OCI-LY7 (cell line): ENCODE data around the gene PLD4.

Experiments used
- EZH2phosphoT487 ChIP-seq: fragments of 200-600 bp; sonication (generic); IDR thresholded peaks from 2 replicates; pipeline ENCODE4 v1.6.1; 2018; ENCODE audit warnings: low read depth, borderline replicate concordance, mild to moderate bottlenecking, mixed run types, antibody characterized with exemption, low read length, moderate library complexity, mixed read lengths
- TF ChIP-seq, protein P1 (sequence below): fragments of 200-600 bp; sonication (generic); conservative IDR thresholded peaks from 2 replicates; pipeline ENCODE4 v1.5.1; 2014; ENCODE audit warnings: mild to moderate bottlenecking, antibody characterized with exemption, low read length, moderate library complexity, mixed read lengths

DNA sequence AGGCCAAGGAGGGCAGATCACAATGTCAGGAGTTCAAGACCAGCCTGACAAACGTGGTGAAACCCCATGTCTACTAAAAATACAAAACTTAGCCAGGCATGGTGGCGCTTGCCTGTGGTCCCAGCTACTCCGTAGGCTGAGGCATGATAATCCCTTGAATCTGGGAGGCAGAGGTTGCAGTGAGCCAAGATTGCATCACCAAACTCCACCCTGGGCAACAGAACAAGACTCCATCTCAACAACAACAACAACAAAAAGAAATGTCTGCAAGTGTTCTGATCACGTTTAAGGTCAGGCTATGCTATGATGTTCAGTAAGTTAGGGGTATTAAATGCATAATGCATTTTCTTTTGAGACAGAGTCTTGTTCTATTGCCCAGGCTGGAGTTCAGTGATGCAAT, 6.7 kb upstream of the PLD4 start:
- TF ChIP-seq, protein P1, sequence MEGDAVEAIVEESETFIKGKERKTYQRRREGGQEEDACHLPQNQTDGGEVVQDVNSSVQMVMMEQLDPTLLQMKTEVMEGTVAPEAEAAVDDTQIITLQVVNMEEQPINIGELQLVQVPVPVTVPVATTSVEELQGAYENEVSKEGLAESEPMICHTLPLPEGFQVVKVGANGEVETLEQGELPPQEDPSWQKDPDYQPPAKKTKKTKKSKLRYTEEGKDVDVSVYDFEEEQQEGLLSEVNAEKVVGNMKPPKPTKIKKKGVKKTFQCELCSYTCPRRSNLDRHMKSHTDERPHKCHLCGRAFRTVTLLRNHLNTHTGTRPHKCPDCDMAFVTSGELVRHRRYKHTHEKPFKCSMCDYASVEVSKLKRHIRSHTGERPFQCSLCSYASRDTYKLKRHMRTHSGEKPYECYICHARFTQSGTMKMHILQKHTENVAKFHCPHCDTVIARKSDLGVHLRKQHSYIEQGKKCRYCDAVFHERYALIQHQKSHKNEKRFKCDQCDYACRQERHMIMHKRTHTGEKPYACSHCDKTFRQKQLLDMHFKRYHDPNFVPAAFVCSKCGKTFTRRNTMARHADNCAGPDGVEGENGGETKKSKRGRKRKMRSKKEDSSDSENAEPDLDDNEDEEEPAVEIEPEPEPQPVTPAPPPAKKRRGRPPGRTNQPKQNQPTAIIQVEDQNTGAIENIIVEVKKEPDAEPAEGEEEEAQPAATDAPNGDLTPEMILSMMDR: no peak
- TF ChIP-seq EZH2phosphoT487: no peak
